WTC11 (cell line): ENCODE results near the gene GEMIN8. TPM values are rescaled to one million over a fixed set of nuclear protein-coding genes. Genes with fewer than 3 reads are reported as not detected.

Experiments used
- ATAC-seq: fragments of 200-7000 bp; cut with Tn5 transposase; 2 replicates; pipeline ENCODE4 v1.10.0; 2021; ENCODE audit warnings: mild to moderate bottlenecking, moderate library complexity
- CTCF ChIA-PET: fragments of 300-600 bp; sonication (Branson Sonifier 250); formaldehyde crosslinking; loops from one replicate; lab custom pipeline; 2021; ENCODE audit warnings: antibody characterized with exemption; lab: Charles Lee
- POLR2A ChIA-PET: fragments of 350-600 bp; sonication (Branson Sonifier 250); formaldehyde crosslinking; loops from one replicate; lab custom pipeline; 2021; ENCODE audit warnings: antibody characterized with exemption; lab: Charles Lee
- DNase-seq: peaks from one replicate; pipeline ENCODE4 v3.0.0; 2021; ENCODE audit warnings: low spot score
- H3K27ac Mint-ChIP-seq: 2 replicates; pipeline ENCODE4 v1.8.0; 2021; ENCODE audit warnings: mixed read lengths
- H3K27me3 Mint-ChIP-seq: 2 replicates; pipeline ENCODE4 v1.8.0; 2021; ENCODE audit warnings: low read depth, mild to moderate bottlenecking, moderate library complexity, mixed read lengths
- H3K36me3 Mint-ChIP-seq: 2 replicates; pipeline ENCODE4 v1.8.0; 2021; ENCODE audit warnings: mixed read lengths
- H3K4me1 Mint-ChIP-seq: 2 replicates; pipeline ENCODE4 v1.8.0; 2022; ENCODE audit warnings: mixed read lengths
- H3K4me3 Mint-ChIP-seq: 2 replicates; pipeline ENCODE4 v1.8.0; 2021; ENCODE audit warnings: mild to moderate bottlenecking, moderate library complexity, mixed read lengths
- H3K9me3 Mint-ChIP-seq: 2 replicates; pipeline ENCODE4 v1.8.0; 2021; ENCODE audit warnings: mixed read lengths
- ATF2 ChIP-seq: sonication (generic); formaldehyde crosslinking; IDR thresholded peaks from 2 replicates; pipeline ENCODE4 v1.8.1; 2022; ENCODE audit warnings: low read depth, missing genetic modification reagents, borderline replicate concordance
- ATF3 ChIP-seq: sonication (generic); formaldehyde crosslinking; conservative IDR thresholded peaks from 2 replicates; pipeline ENCODE4 v1.8.1; 2022; ENCODE audit warnings: mild to moderate bottlenecking, missing genetic modification reagents
- CDX4 ChIP-seq: fragments of 250-450 bp; sonication (Bioruptor Pico); IDR thresholded peaks from 2 replicates; pipeline ENCODE4 v1.9.0; 2021; ENCODE audit warnings: moderate library complexity, mild to moderate bottlenecking, inconsistent platforms, borderline replicate concordance
- ERG ChIP-seq: fragments of 250-450 bp; sonication (Bioruptor Pico); IDR thresholded peaks from 2 replicates; pipeline ENCODE4 v1.8.0; 2021; ENCODE audit warnings: mild to moderate bottlenecking
- ETV6 ChIP-seq: sonication (generic); formaldehyde crosslinking; IDR thresholded peaks from 2 replicates; pipeline ENCODE4 v1.8.1; 2022; ENCODE audit warnings: mild to moderate bottlenecking, missing genetic modification reagents
- MXD4 ChIP-seq: fragments of 250-450 bp; sonication (Bioruptor Pico); IDR thresholded peaks from 2 replicates; pipeline ENCODE4 v1.8.0; 2021; ENCODE audit warnings: mild to moderate bottlenecking, moderate library complexity, borderline replicate concordance
- MYBL2 ChIP-seq: sonication (generic); formaldehyde crosslinking; IDR thresholded peaks from 2 replicates; pipeline ENCODE4 v1.8.1; 2023; ENCODE audit warnings: mild to moderate bottlenecking, moderate library complexity, missing genetic modification reagents
- NFYB ChIP-seq: sonication (generic); formaldehyde crosslinking; conservative IDR thresholded peaks from 2 replicates; pipeline ENCODE4 v1.8.0; 2022; ENCODE audit warnings: low read depth, missing genetic modification reagents
- NR1H2 ChIP-seq: sonication (generic); formaldehyde crosslinking; IDR thresholded peaks from 2 replicates; pipeline ENCODE4 v1.9.0; 2021; ENCODE audit warnings: mild to moderate bottlenecking, moderate library complexity, missing genetic modification reagents
- SMAD3 ChIP-seq: sonication (generic); formaldehyde crosslinking; IDR thresholded peaks from 2 replicates; pipeline ENCODE4 v1.8.0; 2022; ENCODE audit warnings: missing genetic modification reagents, mild to moderate bottlenecking, borderline replicate concordance
- SOX15 ChIP-seq: fragments of 250-450 bp; sonication (Bioruptor Pico); IDR thresholded peaks from 2 replicates; pipeline ENCODE4 v1.9.0; 2021; ENCODE audit warnings: mild to moderate bottlenecking
- SP1 ChIP-seq: sonication (generic); formaldehyde crosslinking; conservative IDR thresholded peaks from 2 replicates; pipeline ENCODE4 v1.8.1; 2022; ENCODE audit warnings: missing genetic modification reagents
- TCF7 ChIP-seq: sonication (generic); formaldehyde crosslinking; IDR thresholded peaks from 2 replicates; pipeline ENCODE4 v1.8.0; 2022; ENCODE audit warnings: mild to moderate bottlenecking, low read depth, missing genetic modification reagents, moderate library complexity
- TP53 ChIP-seq: sonication (generic); formaldehyde crosslinking; IDR thresholded peaks from 2 replicates; pipeline ENCODE4 v1.8.1; 2023; ENCODE audit warnings: mild to moderate bottlenecking, missing genetic modification reagents
- USF2 ChIP-seq: sonication (generic); formaldehyde crosslinking; IDR thresholded peaks from 2 replicates; pipeline ENCODE4 v1.8.1; 2023; ENCODE audit warnings: mild to moderate bottlenecking, missing genetic modification reagents, moderate library complexity
- ZNF281 ChIP-seq: sonication (generic); formaldehyde crosslinking; IDR thresholded peaks from 2 replicates; pipeline ENCODE4 v1.8.0; 2023; ENCODE audit warnings: mild to moderate bottlenecking, missing genetic modification reagents
- ZNF423 ChIP-seq: fragments of 250-450 bp; sonication (Bioruptor Pico); IDR thresholded peaks from 2 replicates; pipeline ENCODE4 v2.1.2; 2022; ENCODE audit warnings: mild to moderate bottlenecking, moderate library complexity
- ZNF532 ChIP-seq: fragments of 250-450 bp; sonication (Bioruptor Pico); IDR thresholded peaks from 2 replicates; pipeline ENCODE4 v1.9.0; 2021; ENCODE audit warnings: mild to moderate bottlenecking, borderline replicate concordance
- total RNA-seq: library from RNA; stranded (reverse); gene quantifications from 3 replicates; pipeline ENCODE4 v1.2.3, GENCODE V29; 2021

GEMIN8 gene
- total RNA-seq, 1 experiment from 2014 or later, result 21.1 TPM

- TF ChIP-seq TCF7 (no peak), ERG (CRISPR knock-in tag) (no peak), SOX15 (no peak), ATF3 (CRISPR knock-in tag) (no peak), TP53 (CRISPR knock-in tag) (no peak), MYBL2 (CRISPR knock-in tag) (no peak), CDX4 (CRISPR knock-in tag) (no peak), USF2 (no peak), ATF2 (no peak), ZNF532 (no peak), ZNF423 (CRISPR knock-in tag) (no peak), SMAD3 (CRISPR knock-in tag) (no peak), NFYB (CRISPR knock-in tag) (no peak), NR1H2 (no peak), ETV6 (CRISPR knock-in tag) (no peak), ZNF281 (CRISPR knock-in tag) (no peak), MXD4 (no peak), SP1 (CRISPR knock-in tag) (no peak)
- H3K9me3 Mint-ChIP-seq, result no peaks in the 10 kb centered on the region
- CTCF ChIA-PET, result no interaction called here
- H3K27ac Mint-ChIP-seq, result no peak overlapping the region
- DNase-seq, result no peak
- H3K4me3 Mint-ChIP-seq, result no peak overlapping the region
- POLR2A ChIA-PET, result no interaction called here
- H3K36me3 Mint-ChIP-seq, result peaks cover 5% of the 10 kb centered on the region
- no peak for ATAC-seq
- no peaks in the 10 kb centered on the region for H3K4me1 Mint-ChIP-seq
- H3K27me3 Mint-ChIP-seq, result no peaks in the 10 kb centered on the region
These were observed 25.7 kb downstream of the GEMIN8 start for GRCh38 chrX:14003876-14004425.
